Stimulated activated CD8-positive, alpha-beta memory T cell treated with anti-CD3 and anti-CD28 coated beads, Interleukin-7, amount 100 ng/mL, for 24 hours (primary cell): ENCODE measurements around the gene CNPY1.

Source experiments
- DNase-seq: peaks from one replicate; pipeline ENCODE4 v3.0.0-alpha.2; 2020; ENCODE audit warnings: low read depth

CNPY1 gene

DNA sequence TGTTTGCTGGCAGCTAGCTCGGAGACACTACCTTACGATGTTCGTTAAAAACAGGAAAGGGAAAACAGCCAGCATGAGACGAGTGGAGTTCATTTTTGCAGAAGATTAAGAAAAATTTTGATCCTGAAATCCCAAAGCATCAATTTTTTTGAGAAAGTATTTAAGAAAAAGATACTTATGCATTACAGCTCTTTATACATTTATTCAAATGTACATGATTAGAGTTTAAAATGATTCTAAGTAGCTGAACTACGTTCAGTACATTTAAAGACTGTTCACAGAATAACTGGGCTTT lies 34.7 kb downstream of the CNPY1 start:
- DNase-seq, result no peak

DNA sequence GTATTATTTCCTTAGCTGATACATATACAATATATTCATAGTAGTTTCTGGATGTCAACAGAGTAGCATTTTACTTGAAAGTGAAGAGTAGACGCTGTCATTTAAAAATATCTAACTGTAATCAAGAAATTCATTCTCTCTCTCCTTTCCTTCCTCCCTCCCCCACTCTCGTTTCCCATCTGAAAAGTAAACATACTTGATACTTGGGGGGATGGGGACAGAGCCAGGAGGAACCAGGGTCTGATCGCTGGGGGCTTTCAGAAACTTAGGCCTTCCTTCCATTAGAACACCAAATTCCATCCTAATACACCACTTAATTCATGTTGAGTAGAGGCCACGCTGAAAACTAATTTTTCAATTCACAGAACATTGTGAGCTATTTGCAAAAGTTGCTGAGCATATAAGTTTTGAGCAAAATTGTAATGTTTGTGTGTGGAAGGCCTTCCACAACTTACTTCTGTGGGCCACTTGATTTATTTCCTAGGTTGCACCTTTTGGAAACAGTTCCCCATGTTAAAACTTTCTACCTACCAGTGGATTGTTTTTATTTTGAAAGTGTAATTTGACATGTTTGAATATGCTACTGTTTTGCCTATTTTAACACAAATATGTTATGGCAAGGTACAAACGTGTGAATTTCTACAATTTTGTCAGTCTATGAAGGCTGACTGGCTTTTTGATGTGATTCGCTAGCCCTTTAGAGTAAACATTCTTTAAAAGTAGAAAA lies 35.2 kb downstream of the CNPY1 start:
- no peak for DNase-seq

DNA sequence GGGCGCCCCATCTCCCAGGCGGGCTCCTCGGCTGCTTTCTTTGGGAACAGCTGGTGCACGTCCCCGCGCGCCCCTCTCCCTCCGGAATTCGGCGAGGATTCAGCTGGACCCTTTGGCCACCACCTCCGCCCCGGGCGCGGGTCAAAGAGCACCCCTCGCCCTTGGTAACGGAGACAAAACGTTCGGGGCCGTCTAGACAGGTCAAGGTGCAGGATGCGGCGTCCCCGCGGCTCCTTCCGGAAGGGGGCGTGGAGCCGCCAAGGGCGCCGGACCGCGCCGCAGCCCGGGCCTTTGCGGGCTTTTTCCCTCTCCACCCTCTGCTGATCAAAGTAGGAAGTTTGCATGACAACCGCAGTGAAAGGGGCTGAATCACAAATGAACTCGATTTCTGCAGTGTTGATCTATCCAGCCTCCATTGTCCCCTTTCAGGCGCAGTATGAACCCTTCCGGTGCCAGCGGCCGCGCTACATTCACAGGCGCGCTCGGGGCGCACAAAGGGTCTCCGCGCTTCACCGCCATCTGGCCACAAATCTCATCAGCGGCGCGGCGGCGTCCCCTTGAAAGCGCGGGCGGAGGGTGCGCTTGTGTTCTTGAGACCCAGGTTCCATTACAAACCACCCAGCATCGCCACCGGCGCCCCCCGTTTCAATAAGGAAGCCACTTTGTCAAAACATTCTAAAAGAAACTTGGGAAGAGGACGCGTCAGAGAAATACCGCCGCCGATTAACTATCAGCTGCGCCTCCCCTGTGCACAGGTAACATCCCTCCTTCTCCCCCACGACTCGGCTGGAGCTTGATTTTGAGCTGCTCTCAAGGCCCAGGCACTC lies 36.4 kb downstream of the CNPY1 start:
- DNase-seq, result no peak

DNA sequence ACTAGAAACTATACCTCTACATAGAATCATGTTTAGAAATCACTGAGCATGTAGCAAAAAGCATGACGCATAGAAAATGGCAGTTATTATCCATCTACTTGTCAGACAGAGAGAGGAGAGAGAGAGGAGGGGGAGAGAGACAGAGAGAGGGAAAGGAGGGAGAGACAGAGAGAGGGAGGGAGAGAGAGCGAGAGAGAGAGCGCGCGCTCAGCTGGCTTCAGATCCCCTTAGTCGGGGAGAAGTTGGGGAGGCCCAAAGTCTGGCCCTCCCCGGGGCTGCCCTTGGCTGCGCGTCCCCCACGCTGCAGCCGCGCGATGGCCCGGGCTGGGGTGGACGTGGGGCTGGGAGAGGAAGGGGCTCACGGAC lies 37.0 kb downstream of the CNPY1 start:
- no peak for DNase-seq

DNA sequence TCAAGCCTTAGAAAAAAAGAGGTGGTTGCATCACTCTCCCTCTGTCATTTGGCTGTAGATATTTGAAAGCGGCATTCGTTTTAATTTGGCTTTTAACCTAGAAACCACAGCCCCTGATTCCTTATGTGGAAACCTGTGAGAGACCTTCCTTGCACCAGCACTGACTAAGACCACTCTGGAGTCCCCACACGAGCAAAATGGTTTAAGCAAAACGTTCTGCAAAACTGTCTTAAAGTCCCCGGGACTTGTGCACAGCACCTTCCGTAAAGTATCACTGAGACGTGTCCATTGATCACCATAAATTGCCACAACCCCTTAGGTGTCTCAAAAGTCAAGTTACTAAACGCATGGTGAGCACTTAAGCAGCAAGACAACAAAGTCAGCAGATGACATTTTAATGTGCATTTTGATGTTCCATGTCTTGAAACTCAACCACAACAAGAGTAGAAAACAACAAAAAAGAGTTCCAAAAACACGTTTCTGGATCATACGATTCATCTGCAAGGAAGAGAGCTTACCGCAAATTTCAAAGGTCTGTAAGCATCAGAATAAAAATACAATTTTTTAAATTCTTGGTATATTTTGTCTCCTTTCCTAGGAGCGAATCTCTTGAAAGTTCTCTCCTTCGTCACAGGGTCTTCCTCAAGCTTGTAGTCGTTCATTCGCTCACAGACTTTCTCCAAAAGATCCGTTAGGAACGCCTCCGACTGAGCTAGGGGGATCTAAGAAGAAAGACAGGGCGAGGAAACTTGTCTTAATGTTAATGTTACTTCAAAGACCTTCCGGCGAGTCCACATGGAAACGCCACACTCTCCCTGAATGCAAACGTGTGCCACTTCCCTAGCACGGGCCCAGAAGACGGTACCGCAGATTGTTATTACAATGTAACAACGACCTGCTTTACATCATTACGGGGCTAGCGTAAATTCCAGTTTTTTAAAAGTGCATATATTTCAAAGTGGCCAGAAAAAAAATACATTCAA lies 37.7 kb downstream of the CNPY1 start:
- DNase-seq, result no peak

DNA sequence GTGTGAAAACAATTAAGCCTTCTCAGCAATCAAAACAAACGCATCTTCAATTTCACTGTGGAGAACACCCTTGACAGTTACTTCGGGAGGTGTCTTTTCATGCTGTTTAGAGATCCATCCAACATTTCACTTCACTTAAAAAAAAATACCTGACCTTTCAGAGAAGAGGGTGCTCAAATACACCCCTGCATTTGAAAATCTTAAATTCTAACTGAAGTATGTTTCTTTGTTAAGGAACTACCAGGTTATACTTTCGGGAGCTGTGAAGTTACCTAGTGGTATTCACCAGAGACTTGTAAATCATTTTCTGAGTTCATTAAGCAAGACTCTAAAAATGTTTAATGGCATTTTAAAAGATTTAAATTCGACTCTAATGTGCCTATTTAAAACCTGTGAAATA lies 38.8 kb downstream of the CNPY1 start:
- no peak for DNase-seq

DNA sequence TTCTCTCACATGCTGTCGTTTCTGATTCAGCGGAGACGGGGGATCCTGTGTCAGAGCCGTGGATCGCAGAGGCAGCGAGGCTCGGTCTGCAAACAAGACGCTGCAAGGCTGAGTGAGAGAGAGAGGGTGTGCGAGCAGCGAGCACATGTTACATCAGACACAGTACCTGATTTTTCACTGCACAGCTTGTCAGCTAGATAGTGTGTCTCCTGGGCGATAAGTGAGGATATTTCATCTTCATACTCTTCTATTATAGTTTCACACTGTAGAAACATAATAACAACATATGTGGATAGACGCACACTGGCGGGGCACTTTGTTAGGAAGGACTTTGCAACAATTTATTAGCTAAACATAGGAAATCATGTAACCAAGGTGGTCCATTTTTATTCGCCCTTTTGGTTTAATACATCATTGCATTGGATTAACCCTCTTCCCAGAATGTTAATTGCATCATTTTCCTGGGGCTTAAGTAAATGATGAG lies 39.5 kb downstream of the CNPY1 start:
- DNase-seq, result no peak

DNA sequence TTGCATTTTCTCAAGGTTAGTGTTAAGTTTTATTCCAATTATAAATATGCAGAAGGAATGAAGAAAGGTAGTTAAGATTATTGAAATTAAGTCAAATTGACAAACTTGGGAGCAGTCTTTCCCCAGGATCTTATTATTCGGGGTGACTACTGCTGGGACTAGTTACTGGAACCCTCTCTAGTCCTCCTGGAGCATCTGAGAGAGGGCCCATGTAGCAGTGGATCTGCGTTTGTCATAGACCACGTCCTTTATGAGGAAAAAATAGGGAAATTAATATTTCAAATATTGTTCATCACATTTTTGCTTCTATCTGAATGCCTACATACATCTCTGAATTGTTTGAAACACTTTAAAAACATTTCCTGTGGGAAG lies 41.0 kb downstream of the CNPY1 start:
- DNase-seq, result no peak

DNA sequence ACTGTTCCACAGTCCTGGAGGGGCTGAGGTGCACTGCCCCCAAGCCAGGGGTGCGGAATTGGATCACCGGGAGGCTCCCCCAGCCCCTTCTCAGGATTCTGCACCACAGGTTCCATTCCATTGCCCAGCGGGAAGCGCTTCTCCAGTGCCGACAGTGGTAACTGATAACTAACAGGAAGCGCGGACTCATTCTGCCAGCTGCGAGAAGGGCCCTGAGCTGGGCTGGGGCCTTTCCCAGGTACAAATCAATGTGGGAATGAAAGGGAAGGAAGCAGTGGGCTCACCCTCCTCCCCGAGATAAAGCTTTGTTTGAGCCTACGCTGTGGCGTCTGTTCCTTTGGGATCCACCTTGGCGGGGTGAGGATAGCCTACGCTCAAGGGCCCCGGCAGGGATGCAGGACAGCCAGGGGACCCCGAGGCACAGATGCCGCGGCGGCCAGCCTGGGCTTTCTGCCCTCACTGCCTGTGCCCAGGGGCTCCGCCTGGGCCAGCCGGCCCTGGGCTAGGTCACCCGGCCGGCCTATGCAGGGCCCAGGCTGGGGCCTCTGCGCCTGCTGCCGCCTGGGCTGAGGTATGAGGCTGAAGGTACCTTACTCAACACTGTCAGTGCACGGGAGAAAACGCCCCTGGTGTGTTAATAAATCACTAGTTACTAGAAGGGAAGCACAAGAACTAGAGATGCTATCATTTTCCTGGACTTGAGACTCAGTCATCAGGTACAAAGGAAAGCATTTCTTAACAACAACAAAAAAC lies 49.0 kb downstream of the CNPY1 start:
- no peak for DNase-seq

DNA sequence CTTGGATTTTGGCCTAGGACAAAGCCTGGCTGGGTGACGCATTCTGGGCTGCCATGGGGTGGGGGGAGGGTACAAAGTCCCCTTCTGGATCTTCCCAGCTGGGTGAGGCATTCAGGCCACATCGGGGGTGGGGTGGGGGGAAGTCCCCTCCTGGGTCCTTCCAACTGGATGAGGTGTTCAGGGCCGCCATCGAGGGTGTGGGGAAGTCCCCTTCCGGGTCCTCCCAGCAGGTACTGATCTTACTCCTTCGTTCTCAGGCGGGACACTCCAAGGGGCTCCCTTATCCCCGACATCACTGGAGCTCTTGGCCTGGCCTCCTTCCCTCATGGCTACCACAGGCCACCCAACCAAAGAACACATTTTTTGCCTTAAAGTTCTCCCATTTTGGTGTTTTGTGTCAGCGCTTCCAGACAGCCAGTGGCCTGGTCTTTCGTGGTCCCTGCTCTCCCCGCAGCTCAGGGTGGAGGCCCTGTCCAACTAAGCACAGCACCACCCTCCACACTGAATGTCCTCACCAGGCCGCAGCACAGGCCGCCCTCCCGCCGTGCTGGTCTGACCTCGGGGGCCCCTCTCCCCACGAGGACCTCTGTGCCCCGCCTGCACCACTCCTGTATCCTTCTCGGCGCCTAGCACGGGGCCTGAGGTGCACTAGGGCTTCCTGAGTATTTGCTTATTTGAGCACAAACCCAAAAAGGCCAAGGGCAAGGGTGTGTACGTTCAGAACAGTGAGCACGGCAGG lies 49.9 kb downstream of the CNPY1 start:
- DNase-seq, result no peak

DNA sequence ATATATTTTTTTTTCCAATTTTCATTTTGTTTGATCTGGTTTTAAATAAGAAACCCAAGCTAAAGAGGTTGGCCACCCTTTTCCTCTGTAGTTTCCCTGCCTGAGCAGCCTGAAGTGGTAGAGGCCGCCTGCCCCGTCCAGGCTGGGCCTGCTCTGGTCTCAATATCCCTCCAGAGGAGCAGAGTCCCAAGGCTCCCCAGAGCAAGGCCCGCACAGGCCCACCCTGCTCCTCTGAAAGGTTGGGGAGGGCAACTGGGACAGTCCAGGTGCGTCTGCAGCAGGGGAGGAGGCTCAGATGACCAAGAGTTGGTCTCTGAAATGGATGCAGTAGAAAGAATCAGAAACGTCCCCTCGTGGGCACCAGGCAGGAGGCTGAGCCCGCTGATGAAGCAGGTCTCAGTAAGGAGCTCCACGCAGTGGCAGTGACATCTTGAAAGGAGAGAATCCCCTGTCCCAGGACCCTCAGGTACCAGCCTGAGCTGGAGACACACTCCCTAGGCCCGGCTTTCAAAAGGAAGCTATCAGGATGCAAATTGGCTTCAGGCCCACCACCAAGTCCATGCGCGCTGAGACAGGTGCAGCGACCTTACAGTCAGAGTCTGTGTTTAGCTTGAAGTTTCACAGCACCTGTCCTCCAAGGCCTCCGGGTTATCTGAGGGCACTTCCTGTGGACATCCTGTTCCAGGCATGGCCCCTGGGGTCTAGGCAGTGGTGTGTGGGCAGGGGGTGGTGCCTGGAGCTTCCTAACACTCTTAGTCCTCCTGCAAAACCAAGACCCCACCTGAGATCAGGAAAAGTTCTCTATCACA lies 50.7 kb downstream of the CNPY1 start:
- DNase-seq, result no peak

DNA sequence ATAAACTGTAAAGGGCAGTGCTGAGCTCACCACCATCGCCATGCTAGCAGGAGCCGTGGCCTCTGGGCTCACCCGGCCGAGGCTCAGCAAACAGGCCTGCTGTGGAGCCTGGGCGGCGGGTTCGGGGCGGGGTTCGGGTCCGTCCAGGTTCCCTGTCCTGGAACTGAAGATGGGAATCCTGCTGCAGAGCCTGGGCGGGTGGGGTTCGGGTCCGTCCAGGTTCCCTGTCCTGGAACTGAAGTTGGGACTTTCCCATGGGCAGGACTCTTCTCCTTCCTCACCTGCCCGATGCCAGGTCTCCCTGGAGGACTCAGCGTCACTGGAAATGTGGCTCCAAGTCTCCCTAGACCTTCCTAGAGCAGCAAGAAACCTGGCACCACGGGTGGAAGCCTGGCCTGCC lies 51.8 kb downstream of the CNPY1 start:
- no peak for DNase-seq

DNA sequence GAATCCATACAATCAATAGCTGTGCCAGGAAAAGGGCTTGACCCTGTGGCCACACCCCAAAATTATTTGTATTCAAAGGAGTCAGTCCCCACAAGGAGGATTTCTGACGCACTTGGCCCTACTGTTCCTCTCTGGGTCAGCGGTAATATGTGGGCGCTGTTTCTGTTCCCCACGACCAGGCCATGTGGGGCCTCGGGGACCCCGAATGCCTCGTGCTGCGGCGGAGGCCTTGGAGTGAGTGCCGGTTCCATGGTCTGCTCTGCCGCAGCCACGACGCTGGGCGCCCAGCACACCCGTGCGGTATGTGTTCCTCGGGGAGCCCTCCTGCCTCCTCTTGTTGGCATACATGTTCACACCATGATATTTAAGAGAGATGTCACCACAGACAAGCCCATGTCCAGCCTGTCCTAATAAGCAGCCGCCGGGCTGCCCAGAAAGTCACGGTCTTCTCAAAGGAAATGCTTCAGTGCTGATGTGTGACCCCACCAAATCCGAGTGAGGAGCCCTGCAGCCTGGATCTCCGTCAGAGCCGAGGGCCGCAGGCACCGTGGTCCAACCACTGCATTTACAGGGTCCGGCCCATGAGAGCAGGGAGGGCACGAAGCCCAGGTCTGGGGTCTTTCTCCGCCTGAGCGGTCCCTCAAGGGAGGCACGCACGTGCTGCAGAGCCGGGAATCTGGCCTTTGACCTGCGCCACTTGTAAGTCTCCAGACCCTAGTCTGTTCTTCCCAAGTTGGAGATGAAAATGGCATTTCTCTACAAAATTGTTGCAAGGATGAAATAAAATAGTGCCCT lies 52.4 kb downstream of the CNPY1 start:
- DNase-seq, result no peak

DNA sequence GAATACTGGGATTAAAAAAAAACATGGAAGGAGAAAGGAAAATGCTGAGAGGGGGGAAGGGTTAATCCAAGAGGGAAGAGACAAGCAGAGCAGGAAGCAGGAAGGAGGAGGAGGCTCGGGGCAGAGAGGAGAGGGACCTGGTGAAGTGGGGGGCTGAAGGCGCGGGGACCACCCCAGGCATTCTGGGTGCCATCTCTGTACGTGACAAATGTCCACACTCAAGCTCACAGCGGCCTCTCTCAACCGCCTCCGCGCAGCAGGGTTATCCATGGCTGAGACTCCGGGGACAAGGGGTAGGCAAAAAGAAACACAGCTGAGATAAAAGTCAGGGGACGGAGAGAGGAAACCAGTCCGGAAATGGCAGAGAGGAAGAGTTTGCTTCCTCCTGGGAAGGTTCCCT lies 54.5 kb downstream of the CNPY1 start:
- no peak for DNase-seq

DNA sequence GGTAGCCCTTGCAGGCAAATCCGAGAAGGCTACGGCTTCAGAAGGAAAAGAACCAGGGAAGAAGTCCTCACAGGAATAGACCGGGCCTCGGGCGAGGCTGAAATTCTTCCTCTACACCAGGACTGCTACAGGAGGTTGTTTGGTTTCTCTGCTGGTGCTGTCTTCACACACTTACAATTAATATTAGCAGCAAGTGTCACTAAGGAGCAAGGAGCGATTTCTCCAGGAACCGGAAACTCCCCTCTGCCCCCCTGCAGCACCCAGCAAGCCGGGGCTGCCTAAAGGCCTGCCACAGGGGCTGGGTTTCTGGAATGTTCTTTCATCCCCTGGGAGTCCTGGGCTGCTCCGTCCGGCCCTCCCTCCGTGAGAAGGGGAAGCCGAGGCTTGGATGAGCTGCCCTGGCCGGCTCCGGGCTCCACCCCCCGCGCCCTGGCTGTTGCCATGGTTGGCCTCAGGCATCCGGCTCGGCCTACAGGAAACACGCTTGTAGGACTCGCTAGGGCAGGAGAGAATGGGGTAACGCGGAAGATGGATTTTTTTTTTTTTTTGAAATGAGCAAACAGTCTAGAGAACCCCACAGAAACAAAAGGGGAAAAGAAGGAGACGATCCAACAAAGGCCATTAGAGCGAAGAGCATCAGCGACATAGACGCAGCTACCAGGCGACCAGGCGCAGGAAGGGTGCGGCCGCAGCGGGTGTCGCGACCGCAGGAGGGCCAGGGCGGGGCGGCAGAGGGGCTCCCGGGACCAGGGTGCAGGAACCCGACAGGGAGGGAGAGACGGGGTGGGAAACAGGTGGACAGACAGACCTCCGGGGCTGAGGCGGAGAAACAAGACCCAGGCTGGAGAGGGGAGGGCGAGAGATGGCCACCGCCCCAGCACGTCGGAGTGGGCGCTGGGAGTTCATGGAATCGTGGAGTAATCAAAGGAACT lies 55.4 kb downstream of the CNPY1 start:
- no peak for DNase-seq

DNA sequence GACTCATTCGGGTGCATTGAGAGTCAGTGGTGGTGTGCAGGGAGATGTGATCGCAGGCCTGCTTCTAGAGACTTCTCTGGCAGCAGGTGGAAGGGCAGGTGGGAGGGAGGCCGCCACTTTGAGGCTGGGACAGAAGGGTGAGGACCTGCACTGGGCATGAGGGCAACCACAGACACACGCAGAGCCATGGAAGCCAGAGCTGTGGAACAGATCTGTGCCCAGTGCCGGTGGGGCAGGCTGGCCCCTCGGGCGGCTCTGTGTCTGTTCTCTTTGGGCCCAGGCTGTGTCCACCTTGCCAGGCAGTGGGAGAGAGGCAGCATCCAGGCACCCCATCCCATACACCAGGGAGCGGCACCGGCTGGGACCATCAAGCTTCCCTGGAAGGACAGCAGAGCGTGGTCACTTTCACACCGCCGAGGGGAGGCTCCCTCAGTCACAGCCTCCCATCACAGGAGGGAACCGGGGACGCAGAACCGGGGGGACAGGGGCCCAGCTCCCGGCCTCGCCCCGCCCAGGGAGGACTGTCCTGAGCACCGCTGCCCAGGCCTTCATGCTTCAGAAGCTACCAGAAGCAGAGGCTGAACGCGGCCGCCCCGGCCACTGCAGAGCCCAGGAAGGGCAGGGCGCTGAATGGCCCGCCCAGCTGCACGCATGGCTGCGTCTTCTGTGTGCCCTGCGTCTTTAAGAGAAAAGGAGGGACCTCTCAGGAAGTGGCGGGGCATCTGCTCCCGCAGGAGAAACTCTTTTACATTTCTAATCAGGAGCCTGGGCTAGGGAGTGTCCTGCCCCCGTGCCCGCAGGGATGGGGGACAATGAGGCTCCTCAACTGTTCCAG lies 56.3 kb downstream of the CNPY1 start:
- no peak for DNase-seq

DNA sequence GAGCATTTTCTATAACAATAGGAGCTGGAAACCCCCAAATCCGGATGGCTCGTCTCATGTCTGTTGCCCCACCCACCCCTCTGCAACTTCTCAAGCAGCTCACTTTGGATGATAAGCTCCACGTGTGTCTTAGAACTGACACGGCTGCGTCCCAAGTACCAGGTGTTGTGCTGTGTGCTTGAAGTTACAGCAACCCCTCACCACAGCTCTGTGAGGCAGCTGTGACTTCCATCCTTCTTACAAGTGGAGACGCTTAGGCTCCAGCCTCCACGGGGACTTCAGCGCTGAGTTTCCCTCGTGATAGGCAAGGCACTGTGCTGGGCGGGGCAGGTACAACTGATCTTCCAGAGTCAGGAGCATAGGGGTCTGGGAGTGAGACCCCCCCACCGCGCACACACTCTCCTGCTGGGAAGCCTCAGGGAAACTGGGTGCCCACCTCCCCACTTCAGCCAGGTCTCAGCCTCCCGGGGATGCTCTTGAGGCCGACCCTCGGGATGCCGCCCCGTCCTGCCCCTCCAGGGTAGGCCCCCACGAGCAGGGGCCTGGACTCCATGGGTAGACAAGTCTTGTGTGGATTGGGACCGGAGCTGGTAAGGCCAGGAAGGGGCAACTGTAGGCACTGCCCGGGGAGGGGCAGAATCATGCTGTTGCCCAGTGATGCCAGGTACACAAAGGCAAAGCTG lies 57.1 kb downstream of the CNPY1 start:
- DNase-seq, result no peak
